ENCODE results near the gene L3MBTL4. TPM values are rescaled to one million over a fixed set of nuclear protein-coding genes. Genes with fewer than 3 reads are reported as not detected.

L3MBTL4 gene
- total and polyA plus RNA-seq, 10 of the 15 experiments (the other 5 are each of a cell fraction or from before 2014, with no cell fraction given) = 1.3 to 8.7 (median 3.8) TPM

- CTCF ChIA-PET = no interaction called here
- in situ Hi-C loops (cut with MboI) = no loop called here
- no peak overlapping the region for H3K27ac ChIP-seq (ENCODE audit: control insufficient read depth, insufficient read depth)
- no TSS peak for BruUV-seq (replicated peaks)
- FAIRE-seq (no peak), ATAC-seq (no peak), DNase-seq (ENCODE audit: low read depth, low spot score) (no peak)
- intact Hi-C loops (cut with micrococcal nuclease; ENCODE audit: unreplicated experiment) = no loop called here
- H3K27me3 ChIP-seq (replicated peaks in 1 of 2; ENCODE audit: control insufficient read depth in 2 of 2, insufficient read depth in 2 of 2, low read length in 1 of 2) = no peaks in the 10 kb centered on the region
- WGBS (ENCODE audit: insufficient coverage, insufficient replicate concordance, low lambda C conversion rate, missing lambda C conversion rate) = 35% methylated on average over 3 of the region's 3 CpGs
- H3K36me3 ChIP-seq (ENCODE audit: control insufficient read depth in 2 of 2, insufficient read depth in 2 of 2, low read length in 1 of 2) = no peaks in the 10 kb centered on the region
- H4K20me1 ChIP-seq (ENCODE audit: control insufficient read depth, insufficient read depth) = no peaks in the 10 kb centered on the region
- H3K4me1 ChIP-seq (ENCODE audit: control insufficient read depth, insufficient read depth, low read length) = no peaks in the 10 kb centered on the region
- SMC1A ChIA-PET (ENCODE audit: uncharacterized antibody, unreplicated experiment) = no interaction called here
- RAD21 ChIA-PET (ENCODE audit: unreplicated experiment) = no interaction called here
- TF ChIP-seq KDM1A (IDR thresholded peaks at IDR 0.05; ENCODE audit: borderline replicate concordance) = no peak
- no peak for TF ChIP-seq ZNF274 (IDR thresholded peaks at IDR 0.05; ENCODE audit: insufficient read depth, insufficient read length)
- TF ChIP-seq CHD4 (IDR thresholded peaks at IDR 0.05) = no peak
- no peak for TF ChIP-seq GABPA (IDR thresholded peaks at IDR 0.05; ENCODE audit: low read depth)
- no peak for TF ChIP-seq NFYB (IDR thresholded peaks at IDR 0.05; ENCODE audit: insufficient read depth, low read depth, low read length)
- TF ChIP-seq ZNF217 (IDR thresholded peaks at IDR 0.05) = no peak
- no peak overlapping the region for H3K4me2 ChIP-seq (ENCODE audit: control insufficient read depth, insufficient read depth)
- H3K9ac ChIP-seq (ENCODE audit: control insufficient read depth, insufficient read depth, low read length) = no peak overlapping the region
- H2AFZ ChIP-seq (ENCODE audit: control insufficient read depth, low read depth, low read length) = no peak overlapping the region
- no peak overlapping the region for H3K4me3 ChIP-seq
- H3K79me2 ChIP-seq (ENCODE audit: control insufficient read depth, insufficient read depth, low read length) = no peaks in the 10 kb centered on the region
- H3K9me3 ChIP-seq (replicated peaks; ENCODE audit: control insufficient read depth, insufficient read depth, low read length) = no peaks in the 10 kb centered on the region
- POLR2A ChIA-PET = no interaction called here
Observed at GRCh38 chr18:6111726-6112125, 303.0 kb downstream of the L3MBTL4 start.

- H3K9me3 ChIP-seq (replicated peaks; ENCODE audit: control insufficient read depth, insufficient read depth, low read length) = no peaks in the 10 kb centered on the region
- ChIA-PET CTCF (no interaction called here), POLR2A (no interaction called here), SMC1A (ENCODE audit: uncharacterized antibody, unreplicated experiment) (no interaction called here), RAD21 (ENCODE audit: unreplicated experiment) (no interaction called here)
- no peaks in the 10 kb centered on the region for H3K36me3 ChIP-seq (ENCODE audit: control insufficient read depth in 2 of 2, insufficient read depth in 2 of 2, low read length in 1 of 2)
- in situ Hi-C loops (cut with MboI) = no loop called here
- no TSS peak for BruUV-seq (replicated peaks)
- H4K20me1 ChIP-seq (ENCODE audit: control insufficient read depth, insufficient read depth) = no peaks in the 10 kb centered on the region
- DNase-seq (ENCODE audit: low read depth, low spot score) (no peak), FAIRE-seq (no peak), ATAC-seq (no peak)
- H3K4me1 ChIP-seq (ENCODE audit: control insufficient read depth, insufficient read depth, low read length) = no peaks in the 10 kb centered on the region
- H3K4me2 ChIP-seq (ENCODE audit: control insufficient read depth, insufficient read depth) = no peak overlapping the region
- no peaks in the 10 kb centered on the region for H3K27me3 ChIP-seq (replicated peaks in 1 of 2; ENCODE audit: control insufficient read depth in 2 of 2, insufficient read depth in 2 of 2, low read length in 1 of 2)
- H2AFZ ChIP-seq (ENCODE audit: control insufficient read depth, low read depth, low read length) = no peak overlapping the region
- no peaks in the 10 kb centered on the region for H3K79me2 ChIP-seq (ENCODE audit: control insufficient read depth, insufficient read depth, low read length)
- no peak overlapping the region for H3K4me3 ChIP-seq
- no peak overlapping the region for H3K27ac ChIP-seq (ENCODE audit: control insufficient read depth, insufficient read depth)
- no peak overlapping the region for H3K9ac ChIP-seq (ENCODE audit: control insufficient read depth, insufficient read depth, low read length)
- WGBS (ENCODE audit: insufficient coverage, insufficient replicate concordance, low lambda C conversion rate, missing lambda C conversion rate) = 31% methylated on average over 6 of the region's 6 CpGs
- intact Hi-C loops (cut with micrococcal nuclease; ENCODE audit: unreplicated experiment) = loop anchor here (5.0 kb wide), 1 partner anchor 52 kb away; no protein-coding TSS in a partner anchor
- TF ChIP-seq EZH2 (IDR thresholded peaks at IDR 0.05; ENCODE audit: borderline replicate concordance, control insufficient read depth, low read depth, low read length) = no peak
- TF ChIP-seq RFX5 (IDR thresholded peaks at IDR 0.05; ENCODE audit: low read depth, low read length) = no peak
- no peak for TF ChIP-seq CHD4 (IDR thresholded peaks at IDR 0.05)
- TF ChIP-seq ZNF207 (IDR thresholded peaks at IDR 0.05; ENCODE audit: borderline replicate concordance) = no peak
- no peak for TF ChIP-seq CEBPB (IDR thresholded peaks at IDR 0.05; ENCODE audit: borderline replicate concordance in 1 of 2, low read depth in 2 of 2, low read length in 2 of 2)
- no peak for TF ChIP-seq HSF1 (IDR thresholded peaks at IDR 0.05; ENCODE audit: low read depth, low read length)
- no peak for TF ChIP-seq NRF1 (conservative IDR thresholded peaks at IDR 0.05; ENCODE audit: low read depth, low read length)
- no peak for TF ChIP-seq SUZ12 (IDR thresholded peaks at IDR 0.05; ENCODE audit: unreplicated experiment)
- TF ChIP-seq E4F1 (IDR thresholded peaks at IDR 0.05; ENCODE audit: borderline replicate concordance, partially characterized antibody) = no peak
- TF ChIP-seq SIX5 (IDR thresholded peaks at IDR 0.05; ENCODE audit: low read depth, low read length, severe bottlenecking) = no peak
Observed at GRCh38 chr18:6109743-6110142, 305.0 kb downstream of the L3MBTL4 start.
